Measurements from ENCODE around the gene PRKN.

Gene PRKN

GRCh38 chr6:162364488-162364887, 363.1 kb downstream of the PRKN start:
- no peak for DNase-seq

DNA sequence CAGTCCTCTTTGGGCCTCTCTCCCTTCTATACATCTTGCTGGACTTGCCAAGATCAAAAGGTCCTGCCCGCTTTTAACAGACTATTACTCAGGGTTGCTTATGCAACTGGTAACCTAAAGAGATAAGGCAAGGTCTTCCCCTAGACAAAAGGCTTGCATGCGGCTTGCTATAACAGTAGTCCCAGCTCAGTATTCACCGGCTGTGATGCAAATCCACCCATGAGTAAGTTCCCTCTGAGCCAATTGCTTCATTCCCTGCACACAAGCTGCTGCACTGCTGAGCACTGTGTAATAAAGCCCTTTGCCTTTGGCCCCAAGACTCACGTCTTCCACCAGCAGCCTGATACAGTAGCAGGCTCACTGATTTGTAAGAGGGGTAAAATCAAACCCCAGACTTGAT, 363.8 kb downstream of the PRKN start:
- DNase-seq: no peak

- no peak for DNase-seq
These were observed 366.5 kb downstream of the PRKN start for GRCh38 chr6:162360901-162361567.

DNA sequence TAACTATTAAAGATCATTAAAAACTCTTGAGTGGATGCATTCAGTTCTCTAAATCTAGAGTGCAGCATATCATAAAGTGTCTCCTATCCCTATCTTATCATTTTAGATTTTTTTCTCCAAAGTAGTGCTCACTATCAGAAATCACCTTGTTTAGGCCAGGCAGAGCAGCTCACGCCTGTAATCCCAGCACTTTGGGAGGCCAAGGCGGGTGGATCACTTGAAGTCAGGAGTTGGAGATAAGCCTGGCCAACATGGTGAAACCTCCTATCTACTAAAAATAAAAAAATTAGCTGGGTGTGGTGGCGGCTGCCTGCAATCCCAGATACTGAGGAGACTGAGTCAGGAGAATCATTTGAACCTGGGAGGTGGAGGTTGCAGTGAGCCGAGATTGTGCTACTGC, 368.9 kb downstream of the PRKN start:
- DNase-seq: no peak

DNA sequence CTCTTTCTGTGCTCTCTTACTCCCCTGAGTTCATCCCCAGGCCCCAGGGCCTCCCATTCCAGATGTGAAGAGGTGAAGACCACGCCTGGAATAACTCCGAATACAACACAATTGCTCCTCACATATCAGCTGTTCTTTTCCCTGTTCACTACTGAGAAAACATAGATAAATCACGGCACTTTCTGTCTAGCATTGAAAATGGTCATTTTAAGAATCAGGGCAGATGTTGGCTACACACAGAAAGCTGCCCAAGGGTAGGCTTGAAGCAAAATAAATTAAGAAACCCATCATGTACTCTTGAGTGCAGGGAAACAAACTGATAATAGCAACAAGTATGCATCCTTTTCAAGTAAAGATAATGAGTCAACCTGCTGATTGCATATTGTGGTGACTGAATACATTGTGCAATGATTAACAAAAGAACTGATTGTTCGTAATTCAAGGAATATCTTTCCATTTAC, 382.5 kb downstream of the PRKN start:
- DNase-seq: no peak

GRCh38 chr6:162344646-162345010, 382.9 kb downstream of the PRKN start:
- DNase-seq: no peak

DNA sequence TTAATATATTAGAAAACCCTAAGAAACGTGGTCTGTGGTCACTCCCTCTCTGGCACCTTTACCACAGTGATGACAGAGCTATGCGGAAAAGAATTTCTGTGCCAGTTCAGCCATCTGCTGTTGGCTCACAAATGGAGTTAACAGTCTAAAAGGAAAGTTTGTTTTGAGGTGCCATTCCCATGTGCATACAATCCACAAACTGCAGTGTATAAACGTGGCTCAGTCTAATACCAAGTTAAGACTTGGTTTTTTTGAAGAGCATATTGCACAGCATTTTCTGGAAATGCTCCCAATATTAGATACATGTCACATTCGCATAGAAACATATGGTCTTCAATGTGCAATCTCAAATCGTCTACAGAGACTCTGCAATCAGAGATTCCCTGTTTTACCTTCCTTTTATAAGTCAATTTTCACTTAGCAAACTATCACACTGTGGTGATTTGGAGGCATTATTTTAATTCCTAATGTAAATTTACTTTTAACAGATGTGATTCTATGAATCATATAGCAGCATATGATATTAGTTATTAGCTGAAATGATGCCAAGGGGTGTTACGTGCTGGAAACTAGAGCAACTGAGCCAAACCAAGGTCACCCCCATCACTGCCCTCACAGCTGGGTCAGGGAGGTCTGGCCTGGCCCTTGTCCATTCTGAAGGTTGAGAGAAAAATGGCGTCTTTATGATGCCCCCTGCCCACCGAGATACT, 383.5 kb downstream of the PRKN start:
- no peak for DNase-seq

DNA sequence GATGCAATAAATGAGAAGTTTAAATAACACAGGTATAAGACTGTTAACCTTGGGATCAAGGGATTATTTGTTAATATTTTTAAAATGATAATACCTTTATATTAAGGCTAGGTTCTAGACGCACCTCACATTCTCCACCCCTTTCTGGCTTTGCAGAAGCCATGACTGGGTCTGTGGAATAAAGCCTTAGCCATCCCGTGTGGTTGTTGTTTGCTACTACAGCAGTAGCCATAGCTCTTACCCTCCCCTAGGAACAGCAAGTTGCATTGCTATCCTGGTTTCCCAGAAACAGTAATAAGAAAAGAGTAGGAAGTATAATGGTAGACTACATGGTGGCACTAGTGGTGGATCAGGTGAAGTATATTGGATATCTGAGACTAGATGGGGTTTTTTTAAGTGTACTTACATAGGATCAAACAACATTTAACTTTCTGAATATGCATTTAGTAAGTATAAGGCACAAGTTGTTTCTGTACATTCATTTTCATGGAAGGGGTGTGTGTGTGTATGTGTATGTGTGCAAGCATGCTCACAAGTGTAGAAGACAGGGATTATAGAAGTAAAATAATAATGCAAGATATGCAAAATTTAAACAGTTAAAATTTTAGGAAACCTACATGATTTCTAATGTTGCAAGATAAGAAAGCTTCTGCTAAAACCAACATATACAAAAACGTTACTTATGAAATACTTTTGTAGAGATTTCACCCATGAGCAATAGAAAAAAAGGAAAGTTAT, 384.2 kb downstream of the PRKN start:
- no peak for DNase-seq

DNA sequence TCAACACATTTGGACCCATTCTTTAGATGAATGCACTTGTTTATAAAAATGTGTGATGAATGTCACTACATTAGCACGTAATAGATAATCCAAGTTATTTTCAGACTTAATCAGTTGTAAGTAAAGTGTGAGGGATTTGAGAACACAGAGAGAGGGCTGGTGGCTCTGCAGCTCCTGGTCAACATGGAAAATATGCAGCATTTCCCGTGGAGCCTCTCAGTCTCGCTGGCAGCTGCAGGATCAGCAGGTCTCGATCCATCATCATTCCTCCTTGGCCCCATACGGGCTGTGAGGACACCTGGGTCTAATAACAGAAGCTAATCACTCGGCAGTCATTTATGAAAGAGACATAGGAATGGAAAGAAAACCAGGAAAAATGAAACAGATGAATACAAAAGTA, 390.2 kb downstream of the PRKN start:
- no peak for DNase-seq

- no peak for DNase-seq
These were observed 391.2 kb downstream of the PRKN start for GRCh38 chr6:162336359-162336758.

DNA sequence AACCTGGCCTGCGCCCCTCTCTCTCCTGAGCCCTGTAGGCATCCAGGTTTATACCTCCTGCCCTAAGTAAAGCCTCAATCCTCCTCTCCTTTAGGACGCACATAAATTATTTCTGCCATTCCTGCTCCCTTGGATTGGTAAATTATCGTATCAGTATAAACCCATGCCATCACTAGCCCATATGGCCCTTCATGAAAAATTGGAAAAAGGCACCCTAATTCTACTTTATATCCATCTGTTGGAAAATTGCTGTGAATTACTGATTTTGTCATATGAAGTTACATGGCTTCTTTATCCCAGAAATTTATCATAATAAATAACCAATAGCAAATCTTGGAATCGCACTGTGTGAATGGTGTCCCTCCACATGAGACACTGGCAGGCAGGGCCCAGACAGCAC, 395.2 kb downstream of the PRKN start:
- no peak for DNase-seq

GRCh38 chr6:162331911-162332310, 395.7 kb downstream of the PRKN start:
- DNase-seq: no peak

DNA sequence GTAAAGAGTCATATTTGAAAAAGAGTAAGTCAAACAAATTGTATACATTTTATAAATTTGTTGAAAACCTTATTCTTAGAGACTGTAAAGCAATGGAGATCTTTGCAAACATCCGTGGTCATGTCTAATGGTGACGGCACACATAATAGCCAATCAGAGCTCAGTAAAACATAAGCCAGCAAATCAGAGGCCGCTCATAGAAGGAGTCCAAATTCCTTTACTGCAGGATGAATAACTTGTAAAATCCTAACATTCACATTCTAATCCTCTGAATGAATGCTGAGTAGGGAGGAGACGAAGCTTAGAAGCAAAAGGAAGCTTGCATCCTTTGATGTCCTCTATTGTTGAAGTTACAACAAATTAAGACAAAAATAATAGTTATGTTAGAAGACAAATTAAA, 401.7 kb downstream of the PRKN start:
- DNase-seq: no peak

DNA sequence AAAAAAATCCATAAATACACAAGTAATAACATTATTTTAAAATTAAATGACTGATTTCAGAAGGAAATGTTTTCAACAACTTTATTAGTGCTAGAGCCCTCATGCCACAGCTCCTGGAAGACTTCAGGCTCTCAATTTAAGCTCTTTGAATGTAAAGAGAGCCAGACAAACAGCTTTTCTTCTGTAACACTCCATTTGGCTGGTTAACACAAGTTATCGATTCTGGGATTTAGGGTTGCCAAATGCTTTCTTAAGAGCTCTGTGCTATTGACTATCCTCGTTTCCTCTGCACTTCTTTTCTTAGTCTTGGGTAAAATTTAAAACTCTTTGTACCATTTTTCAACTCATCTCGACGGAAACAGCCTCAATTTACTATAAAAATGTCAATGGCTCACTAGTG, 402.5 kb downstream of the PRKN start:
- no peak for DNase-seq

DNA sequence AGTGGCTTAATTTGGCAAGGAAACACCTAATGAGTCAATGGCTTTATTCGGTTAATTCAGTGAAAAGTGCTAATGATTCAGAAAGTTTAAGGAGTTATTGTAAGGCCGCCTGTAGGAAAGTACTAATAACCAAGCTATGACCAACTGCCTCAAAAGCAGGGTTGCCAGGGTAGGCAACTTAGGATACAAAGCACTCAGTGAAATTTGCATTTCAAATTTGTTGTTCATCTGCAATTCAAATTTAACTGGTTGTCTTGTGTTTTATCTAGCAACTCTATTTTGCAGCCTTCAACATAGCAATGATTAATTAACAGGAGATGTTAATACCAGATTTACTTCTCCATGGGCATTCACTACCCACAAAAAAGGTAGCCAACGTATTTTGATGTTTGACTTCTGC, 412.3 kb downstream of the PRKN start:
- DNase-seq: no peak

- DNase-seq: no peak
These were observed 413.5 kb downstream of the PRKN start for GRCh38 chr6:162313922-162314660.

- DNase-seq: no peak
These were observed 419.7 kb downstream of the PRKN start for GRCh38 chr6:162307865-162308264.

GRCh38 chr6:162306616-162307015, 420.9 kb downstream of the PRKN start:
- DNase-seq: no peak

DNA sequence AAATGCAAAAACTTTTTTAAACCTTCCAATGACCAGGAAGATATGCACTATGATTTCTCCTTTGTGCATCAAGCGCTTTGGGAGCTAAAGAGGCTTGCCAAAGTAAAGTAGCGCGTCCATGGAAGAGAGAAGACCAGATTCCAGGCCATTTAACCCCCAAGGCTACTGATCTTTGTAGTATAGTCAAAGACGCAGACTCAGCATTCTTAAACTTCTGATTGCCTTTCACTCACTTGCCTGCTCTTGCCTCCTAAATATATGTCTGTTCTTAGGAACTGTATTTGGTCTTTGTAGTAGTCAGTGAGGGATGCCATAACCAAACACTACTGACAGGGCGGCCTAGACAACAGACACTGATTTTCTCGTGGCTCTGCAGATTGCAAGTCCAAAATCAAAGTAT, 426.4 kb downstream of the PRKN start:
- no peak for DNase-seq

GRCh38 chr6:162294029-162294428, 433.5 kb downstream of the PRKN start:
- no peak for DNase-seq

GRCh38 chr6:162292915-162293314, 434.7 kb downstream of the PRKN start:
- DNase-seq: no peak

GRCh38 chr6:162290846-162291465, 436.6 kb downstream of the PRKN start:
- DNase-seq: no peak

DNA sequence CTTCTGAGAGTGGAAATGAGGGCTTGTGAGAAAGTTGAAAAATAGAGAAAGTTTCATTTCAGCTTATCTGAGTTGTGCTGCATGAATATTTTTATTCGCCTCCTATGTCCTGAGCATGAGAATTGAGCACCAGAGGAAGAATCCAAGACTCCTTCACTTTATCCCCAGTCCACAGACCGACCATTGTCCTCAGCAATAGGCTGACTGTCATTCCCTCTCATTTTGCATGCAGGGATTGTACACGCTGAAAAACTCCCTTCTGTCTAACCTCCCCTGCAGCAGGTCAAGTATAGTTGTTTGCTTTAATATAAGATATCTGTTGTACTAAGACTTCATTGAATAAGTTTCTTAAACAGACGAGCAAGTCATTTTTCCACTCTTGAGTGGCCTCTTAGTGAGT, 437.6 kb downstream of the PRKN start:
- no peak for DNase-seq
